Measurements from ENCODE around the gene AURKA.
A peak's percentile ranks its signal among the peaks of the same experiment; 100 is the strongest.
"Not testable (repeated sequence)": the region's sequence is repeated elsewhere in the genome, so short reads cannot be mapped to it uniquely, and the experiment has no call there.

Gene AURKA

DNA sequence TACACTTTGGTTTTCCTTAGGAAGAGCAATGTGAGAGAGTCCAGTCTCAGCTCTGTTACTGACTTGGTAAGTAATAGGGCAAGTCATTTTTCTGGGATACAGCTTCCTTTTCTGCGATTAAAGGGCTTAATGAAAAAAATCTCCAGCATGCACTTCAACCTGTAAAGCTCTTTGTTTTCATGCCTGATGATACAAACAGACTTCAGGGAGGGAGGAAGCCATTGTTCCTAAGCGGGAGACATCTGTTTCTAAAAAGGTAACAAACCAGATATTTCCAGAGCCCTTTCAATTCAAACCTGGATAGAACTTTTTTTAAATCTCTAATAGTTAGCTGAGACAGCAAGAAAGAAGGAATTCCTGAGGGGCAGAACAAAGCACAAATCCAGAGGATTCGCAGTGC, 14.9 kb upstream of the AURKA start:
- no peak overlapping the region for H3K4me3 ChIP-seq (ENCODE audit: low read depth, low read length)
- no peak for TF ChIP-seq CTCF (IDR thresholded peaks at IDR 0.05; ENCODE audit: borderline replicate concordance, insufficient read depth, low read depth, low read length)

DNA sequence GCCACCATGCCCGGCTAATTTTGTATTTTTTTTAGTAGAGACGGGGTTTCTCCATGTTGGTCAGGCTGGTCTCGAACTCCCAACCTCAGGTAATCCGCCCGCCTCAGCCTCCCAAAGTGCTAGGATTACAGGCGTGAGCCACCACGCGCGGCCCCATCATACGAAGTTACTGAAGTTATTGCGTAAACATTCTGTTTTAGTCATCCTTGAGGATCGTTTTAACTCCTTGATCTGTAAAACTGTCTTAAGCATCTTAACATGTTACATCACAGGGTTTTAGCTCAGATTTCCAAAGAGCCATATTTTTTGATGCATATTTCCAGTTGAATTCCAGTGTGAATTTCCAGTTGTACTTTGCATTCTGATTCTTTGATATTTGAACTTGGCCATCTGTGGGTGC, 13.3 kb upstream of the AURKA start:
- not testable (repeated sequence) for H3K4me3 ChIP-seq (ENCODE audit: low read depth, low read length)

DNA sequence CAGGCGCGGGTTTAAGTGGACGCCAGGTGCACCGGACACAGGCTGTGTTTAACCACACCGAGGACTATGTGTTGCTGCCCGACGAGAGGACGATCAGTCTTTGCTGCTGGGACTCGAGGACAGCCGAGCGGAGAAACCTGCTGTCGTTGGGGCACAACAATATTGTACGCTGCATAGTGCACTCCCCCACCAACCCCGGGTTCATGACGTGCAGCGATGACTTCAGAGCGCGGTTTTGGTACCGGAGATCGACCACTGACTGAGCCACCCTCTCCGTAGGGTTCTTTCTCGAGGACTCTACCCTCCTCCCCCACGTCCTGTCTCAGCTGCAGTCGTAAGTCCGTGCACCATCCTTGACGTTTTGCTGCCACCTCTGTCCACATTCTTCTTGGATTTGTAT, 11.4 kb upstream of the AURKA start:
- H3K4me3 ChIP-seq (ENCODE audit: low read depth, low read length): no peak overlapping the region
- TF ChIP-seq CTCF (IDR thresholded peaks at IDR 0.05; ENCODE audit: borderline replicate concordance, insufficient read depth, low read depth, low read length): no peak

GRCh38 chr20:56400001-56400640, 8.1 kb upstream of the AURKA start:
- peak; percentile 72 for TF ChIP-seq CTCF (IDR thresholded peaks at IDR 0.05; ENCODE audit: borderline replicate concordance, insufficient read depth, low read depth, low read length)
- H3K4me3 ChIP-seq (ENCODE audit: low read depth, low read length): no peak overlapping the region

GRCh38 chr20:56395166-56395565, 3.2 kb upstream of the AURKA start:
- no peak for TF ChIP-seq CTCF (IDR thresholded peaks at IDR 0.05; ENCODE audit: borderline replicate concordance, insufficient read depth, low read depth, low read length)
- no peak overlapping the region for H3K4me3 ChIP-seq (ENCODE audit: low read depth, low read length)

DNA sequence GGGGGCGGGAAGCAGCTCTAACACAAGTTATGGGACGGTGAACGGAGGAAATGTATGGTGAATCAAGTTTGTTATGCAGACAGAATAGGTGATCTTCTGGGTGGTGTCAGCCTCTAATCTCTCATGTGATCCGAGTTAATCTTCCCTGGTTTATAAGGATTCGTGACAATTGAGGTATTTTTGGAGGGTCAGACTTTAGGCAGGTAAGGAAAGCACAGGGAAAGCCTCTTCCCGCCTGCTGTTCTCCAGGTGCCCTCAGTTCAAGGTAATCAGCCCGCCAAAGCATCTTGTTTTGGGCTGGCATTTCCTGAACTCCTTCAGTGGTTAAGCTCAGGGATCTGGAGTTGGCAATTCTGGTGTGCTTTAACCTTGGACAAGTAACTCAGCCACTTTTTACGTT, 1.6 kb upstream of the AURKA start:
- no peak for TF ChIP-seq CTCF (IDR thresholded peaks at IDR 0.05; ENCODE audit: borderline replicate concordance, insufficient read depth, low read depth, low read length)

DNA sequence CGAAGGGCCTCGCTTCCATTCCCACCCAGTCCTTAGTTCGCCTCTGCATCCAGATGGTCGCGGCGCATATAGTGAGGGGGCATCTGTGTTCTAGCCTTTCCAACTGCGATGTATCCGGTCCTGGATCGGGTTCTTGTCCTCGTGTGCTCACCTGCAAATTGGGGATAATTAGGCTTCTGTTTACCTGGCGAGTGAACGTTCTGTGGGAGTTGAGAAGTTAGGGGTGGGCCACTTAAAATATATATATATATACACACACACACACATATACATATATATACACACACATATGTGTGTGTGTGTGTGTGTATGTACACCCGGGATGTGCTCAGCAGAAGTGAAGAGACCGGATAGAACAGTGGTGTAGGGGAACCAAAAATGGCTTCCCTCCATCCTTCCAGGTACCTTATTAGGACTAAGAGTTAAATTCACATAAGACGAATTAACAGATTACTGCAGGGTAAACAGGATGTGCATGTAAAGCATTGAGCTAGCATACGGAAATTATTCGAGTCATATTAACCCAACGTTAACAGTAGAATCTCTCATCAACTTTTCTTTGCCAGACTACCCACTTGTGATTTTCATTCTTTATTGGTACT, 967 bp upstream of the AURKA start:
- H3K4me3 ChIP-seq (ENCODE audit: low read depth, low read length): peak overlapping the region; percentile 75

More for the DNA sequence above, 1.6 kb upstream of the AURKA start:
- peak overlapping the region; percentile 12 for H3K4me3 ChIP-seq (ENCODE audit: low read depth, low read length)

More for the DNA sequence above, 967 bp upstream of the AURKA start:
- TF ChIP-seq CTCF (IDR thresholded peaks at IDR 0.05; ENCODE audit: borderline replicate concordance, insufficient read depth, low read depth, low read length): no peak

Data from GM12875 (cell line).